Endodermal cell (in vitro differentiated cells): ENCODE measurements around the gene GINS2. TPM values are rescaled to one million over a fixed set of nuclear protein-coding genes. Genes with fewer than 3 reads are reported as not detected.

Experiments used
- DNase-seq: peaks from one replicate; pipeline ENCODE4 v3.0.0-alpha.2; 2017
- H3K27ac ChIP-seq: 2 replicates; pipeline ENCODE4 v1.5.1; 2013; ENCODE audit warnings: mild to moderate bottlenecking, low read depth, low read length, moderate library complexity
- H3K27me3 ChIP-seq: 2 replicates; pipeline ENCODE4 v1.6.1; 2013; ENCODE audit warnings: mild to moderate bottlenecking, low read length, moderate library complexity; ENCODE audit not compliant: insufficient read depth, control insufficient read depth, poor library complexity, severe bottlenecking
- H3K36me3 ChIP-seq: 2 replicates; pipeline ENCODE4 v1.7.0; 2013; ENCODE audit warnings: mild to moderate bottlenecking, low read length, moderate library complexity; ENCODE audit not compliant: control insufficient read depth, insufficient read depth
- H3K4me1 ChIP-seq: one replicate; pipeline ENCODE4 v1.7.0; 2013; ENCODE audit warnings: low read length; ENCODE audit not compliant: control insufficient read depth, insufficient read depth
- H3K4me3 ChIP-seq: 2 replicates; pipeline ENCODE4 v1.5.1; 2013; ENCODE audit warnings: mild to moderate bottlenecking, low read length, moderate library complexity
- H3K9ac ChIP-seq: 2 replicates; pipeline ENCODE4 v1.6.1; 2013; ENCODE audit warnings: mild to moderate bottlenecking, low read length, moderate library complexity; ENCODE audit not compliant: poor library complexity, severe bottlenecking; ENCODE audit errors: extremely low read depth
- H3K9me3 ChIP-seq: 2 replicates; pipeline ENCODE4 v1.6.1; 2013; ENCODE audit warnings: mild to moderate bottlenecking, low read length, moderate library complexity; ENCODE audit not compliant: control insufficient read depth
- H3K27ac Mint-ChIP-seq: 2 replicates; pipeline ENCODE4 v1.8.0; 2020; ENCODE audit warnings: mixed read lengths
- H3K27me3 Mint-ChIP-seq: 2 replicates; pipeline ENCODE4 v1.8.0; 2021; ENCODE audit warnings: mild to moderate bottlenecking, mixed read lengths; ENCODE audit not compliant: insufficient read depth
- H3K36me3 Mint-ChIP-seq: 2 replicates; pipeline ENCODE4 v1.8.0; 2020; ENCODE audit warnings: low read depth, mixed read lengths
- H3K4me1 Mint-ChIP-seq: 2 replicates; pipeline ENCODE4 v1.8.0; 2020; ENCODE audit warnings: mixed read lengths
- H3K4me3 Mint-ChIP-seq: 2 replicates; pipeline ENCODE4 v1.8.0; 2020; ENCODE audit warnings: mild to moderate bottlenecking, moderate library complexity, mixed read lengths
- H3K9me3 Mint-ChIP-seq: 2 replicates; pipeline ENCODE4 v1.8.0; 2020; ENCODE audit warnings: mild to moderate bottlenecking, mixed read lengths
- WGBS, 2 experiments: methylation state at CpG; one replicate each; pipeline versions ENCODE4 v1.1.5 to v1.1.7; 2013; ENCODE audit warnings: missing lambda C conversion rate in 2 of 2, mixed read lengths in 1 of 2; ENCODE audit not compliant: insufficient coverage in 1 of 2, insufficient read length in 1 of 2; 5-methylcytosine and 5-hydroxymethylcytosine counted together
- total RNA-seq, 2 donors: library from RNA; stranded (reverse); fragmentation: NEBNext Ultra II Directional in 1 of 2; extraction: Animal tissue kit (Norgen Biotek cat#: 25700) in 1 of 2; gene quantifications; 2 replicates in 1 of 2; 3 replicates in 1 of 2; pipeline ENCODE4 v1.2.1, GENCODE V29; 2021
- TF ChIP-seq, protein P1 (sequence below): fragments of 200-600 bp; sonication (generic); conservative IDR thresholded peaks from 2 replicates; pipeline ENCODE4 v1.5.0; 2021; ENCODE audit warnings: antibody characterized with exemption, mild to moderate bottlenecking

GINS2 gene
- total RNA-seq, 2 donors from 2014 or later: 32.8 to 42.3 TPM

DNA sequence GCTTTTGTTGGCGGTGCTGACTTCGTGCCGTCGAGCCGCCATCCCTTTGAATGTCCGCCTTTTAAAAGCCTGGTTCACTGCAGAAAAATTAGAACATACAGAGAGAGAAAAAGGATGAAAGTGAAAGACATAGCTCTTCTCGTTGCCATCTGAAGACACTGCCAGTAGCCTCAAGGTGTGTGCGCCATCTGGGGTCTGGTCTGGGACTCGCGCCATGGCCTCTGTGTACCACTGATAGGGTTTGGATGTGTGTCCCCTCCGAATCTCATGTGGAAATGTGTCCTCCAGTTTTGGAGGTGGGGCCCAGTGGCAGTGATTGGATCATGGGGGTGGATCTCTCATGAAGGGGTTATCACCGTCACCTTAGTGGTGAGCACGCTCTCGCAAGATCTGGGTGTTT lies 60.1 kb downstream of the GINS2 start:
- H3K4me3 Mint-ChIP-seq: no peak overlapping the region
- Histone ChIP-seq H3K27me3 (no peaks in the 10 kb centered on the region), H3K4me1 (peaks cover 12% of the 10 kb centered on the region), H3K4me3 (no peak overlapping the region), H3K9me3 (peaks cover 15% of the 10 kb centered on the region), H3K36me3 (peaks cover 30% of the 10 kb centered on the region), H3K27ac (peak overlapping the region; percentile 63), H3K9ac (no peak overlapping the region)
- TF ChIP-seq, protein P1, sequence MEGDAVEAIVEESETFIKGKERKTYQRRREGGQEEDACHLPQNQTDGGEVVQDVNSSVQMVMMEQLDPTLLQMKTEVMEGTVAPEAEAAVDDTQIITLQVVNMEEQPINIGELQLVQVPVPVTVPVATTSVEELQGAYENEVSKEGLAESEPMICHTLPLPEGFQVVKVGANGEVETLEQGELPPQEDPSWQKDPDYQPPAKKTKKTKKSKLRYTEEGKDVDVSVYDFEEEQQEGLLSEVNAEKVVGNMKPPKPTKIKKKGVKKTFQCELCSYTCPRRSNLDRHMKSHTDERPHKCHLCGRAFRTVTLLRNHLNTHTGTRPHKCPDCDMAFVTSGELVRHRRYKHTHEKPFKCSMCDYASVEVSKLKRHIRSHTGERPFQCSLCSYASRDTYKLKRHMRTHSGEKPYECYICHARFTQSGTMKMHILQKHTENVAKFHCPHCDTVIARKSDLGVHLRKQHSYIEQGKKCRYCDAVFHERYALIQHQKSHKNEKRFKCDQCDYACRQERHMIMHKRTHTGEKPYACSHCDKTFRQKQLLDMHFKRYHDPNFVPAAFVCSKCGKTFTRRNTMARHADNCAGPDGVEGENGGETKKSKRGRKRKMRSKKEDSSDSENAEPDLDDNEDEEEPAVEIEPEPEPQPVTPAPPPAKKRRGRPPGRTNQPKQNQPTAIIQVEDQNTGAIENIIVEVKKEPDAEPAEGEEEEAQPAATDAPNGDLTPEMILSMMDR: peak; percentile 49
- peaks cover 26% of the 10 kb centered on the region for H3K36me3 Mint-ChIP-seq
- peak; percentile 70 for DNase-seq
- H3K9me3 Mint-ChIP-seq: peaks cover 14% of the 10 kb centered on the region
- H3K4me1 Mint-ChIP-seq: peaks cover 26% of the 10 kb centered on the region
- no peaks in the 10 kb centered on the region for H3K27me3 Mint-ChIP-seq
- WGBS, 2 experiments: 93 to 97% methylated on average over 14 of the region's 14 CpGs
- H3K27ac Mint-ChIP-seq: peak overlapping the region; percentile 52

DNA sequence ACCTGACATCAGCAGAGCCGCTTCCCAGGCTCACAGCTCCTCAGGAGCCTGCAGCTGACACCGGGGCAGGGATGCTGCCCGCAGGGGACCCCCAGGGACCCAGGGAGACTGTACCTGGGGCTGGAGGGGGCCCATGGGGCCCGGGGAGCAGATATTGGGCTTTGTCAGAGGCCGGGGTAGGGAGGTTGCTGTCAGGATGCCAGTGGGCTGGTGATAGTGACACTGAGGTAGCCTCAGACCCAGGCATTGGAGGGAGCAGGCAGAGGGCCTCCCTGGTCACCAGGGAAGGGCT lies 60.5 kb downstream of the GINS2 start:
- peaks cover 30% of the 10 kb centered on the region for H3K4me1 Mint-ChIP-seq
- H3K9me3 Mint-ChIP-seq: peaks cover 14% of the 10 kb centered on the region
- TF ChIP-seq, protein P1: no peak
- Histone ChIP-seq H3K4me3 (no peak overlapping the region), H3K9me3 (peaks cover 15% of the 10 kb centered on the region), H3K27me3 (no peaks in the 10 kb centered on the region), H3K9ac (no peak overlapping the region), H3K27ac (peak overlapping the region; percentile 63), H3K4me1 (peaks cover 12% of the 10 kb centered on the region), H3K36me3 (peaks cover 30% of the 10 kb centered on the region)
- no peak overlapping the region for H3K27ac Mint-ChIP-seq
- H3K27me3 Mint-ChIP-seq: no peaks in the 10 kb centered on the region
- no peak for DNase-seq
- peaks cover 26% of the 10 kb centered on the region for H3K36me3 Mint-ChIP-seq
- 95 to 100% methylated on average over 1 to 5 of the region's 5 CpGs for WGBS, 2 experiments
- no peak overlapping the region for H3K4me3 Mint-ChIP-seq

DNA sequence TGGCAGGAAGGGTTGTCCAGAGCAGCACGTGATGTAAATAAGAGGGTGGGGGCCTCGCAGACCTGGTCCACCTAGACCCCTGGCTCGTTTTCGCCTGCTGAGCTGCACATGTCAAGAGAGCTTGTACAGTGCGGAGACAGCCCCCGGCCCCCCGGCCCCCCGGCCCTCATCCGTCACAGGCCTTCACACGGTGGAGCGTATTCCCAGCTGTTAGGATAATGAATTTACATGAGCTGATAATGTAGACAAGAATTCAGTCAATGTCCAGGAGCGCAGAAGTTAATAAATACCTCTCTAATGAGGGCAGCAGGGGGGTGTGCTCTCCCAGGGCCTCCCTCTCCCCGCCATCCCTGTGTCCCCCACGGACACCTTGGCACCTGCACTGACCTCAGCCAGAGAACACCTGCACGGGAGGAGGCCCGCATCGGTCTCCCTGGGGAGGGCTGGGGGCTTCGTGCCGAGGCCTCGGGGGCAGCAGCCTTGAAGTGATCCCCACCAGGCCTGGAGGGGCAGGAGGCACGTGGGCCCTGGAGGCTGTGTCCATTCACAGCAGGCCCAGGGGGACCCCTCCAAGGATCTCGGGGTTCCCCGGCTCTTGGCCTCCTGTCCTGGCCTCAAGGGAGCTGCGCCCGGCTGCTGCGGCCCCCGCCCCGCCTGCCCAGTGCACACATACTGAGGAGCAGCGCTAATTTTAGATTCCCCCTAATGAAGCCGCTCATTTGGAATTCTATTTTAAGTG lies 61.1 kb downstream of the GINS2 start:
- peak overlapping the region; percentile 76 for H3K27ac ChIP-seq
- no peaks in the 10 kb centered on the region for H3K27me3 ChIP-seq
- Mint-ChIP-seq H3K4me3 (no peak overlapping the region), H3K4me1 (peaks cover 34% of the 10 kb centered on the region), H3K36me3 (peaks cover 26% of the 10 kb centered on the region), H3K27me3 (no peaks in the 10 kb centered on the region), H3K27ac (peak overlapping the region; percentile 61), H3K9me3 (peaks cover 14% of the 10 kb centered on the region)
- no peak overlapping the region for H3K9ac ChIP-seq
- no peak overlapping the region for H3K4me3 ChIP-seq
- peaks cover 30% of the 10 kb centered on the region for H3K36me3 ChIP-seq
- DNase-seq: no peak
- WGBS, 2 experiments: 85 to 95% methylated on average over 16 to 30 of the region's 30 CpGs
- H3K9me3 ChIP-seq: peaks cover 15% of the 10 kb centered on the region
- TF ChIP-seq, protein P1: no peak
- H3K4me1 ChIP-seq: peaks cover 12% of the 10 kb centered on the region
